Liver (tissue), 9 donors: Measurements from ENCODE around the gene MYO9B. TPM values are rescaled to one million over a fixed set of nuclear protein-coding genes. Genes with fewer than 3 reads are reported as not detected.

Experiments used
- DNase-seq: peaks from one replicate; pipeline ENCODE4 v3.0.0-alpha.2; 2017; ENCODE audit warnings: low spot score
- H3K27ac ChIP-seq, 2 donors: one replicate each; pipeline ENCODE4 v1.7.0; 2013; ENCODE audit warnings: inconsistent platforms in 2 of 2, low read length in 2 of 2, control low read depth in 1 of 2, low read depth in 1 of 2, mild to moderate bottlenecking in 1 of 2
- H3K27me3 ChIP-seq, 4 donors: one replicate each; pipeline versions ENCODE4 v1.6.1 to v1.7.0; 2013; ENCODE audit warnings: low read length in 3 of 4, inconsistent platforms in 1 of 4, mild to moderate bottlenecking in 1 of 4, moderate library complexity in 1 of 4; ENCODE audit not compliant: control insufficient read depth in 4 of 4, insufficient read depth in 4 of 4
- H3K36me3 ChIP-seq, 4 donors: one replicate each; pipeline versions ENCODE4 v1.6.1 to v1.7.0; 2013; ENCODE audit warnings: low read length in 3 of 4, mild to moderate bottlenecking in 3 of 4, low read depth in 1 of 4, moderate library complexity in 1 of 4; ENCODE audit not compliant: control insufficient read depth in 4 of 4, insufficient read depth in 3 of 4
- H3K4me1 ChIP-seq, 4 donors: one replicate each; pipeline versions ENCODE4 v1.6.1 to v1.7.0; 2013; ENCODE audit warnings: low read length in 3 of 4, mild to moderate bottlenecking in 3 of 4, moderate library complexity in 1 of 4; ENCODE audit not compliant: control insufficient read depth in 4 of 4, insufficient read depth in 4 of 4
- H3K4me3 ChIP-seq, 3 donors: one replicate each; pipeline versions ENCODE4 v1.6.1 to v1.7.0; 2013; ENCODE audit warnings: low read length in 3 of 3, control low read depth in 1 of 3, low read depth in 1 of 3, mild to moderate bottlenecking in 1 of 3
- H3K9ac ChIP-seq, 2 donors: one replicate each; pipeline ENCODE4 v1.7.0; 2013; ENCODE audit warnings: low read length in 2 of 2, mild to moderate bottlenecking in 2 of 2, moderate library complexity in 2 of 2, control low read depth in 1 of 2, low read depth in 1 of 2
- H3K9me3 ChIP-seq, 4 donors: one replicate each; pipeline versions ENCODE4 v1.6.1 to v1.7.0; 2013; ENCODE audit warnings: low read length in 3 of 4; ENCODE audit not compliant: control insufficient read depth in 4 of 4
- CTCF ChIP-seq: fragments of 150-350 bp; IDR thresholded peaks from 2 replicates; pipeline ENCODE4 v1.5.1; 2017; ENCODE audit warnings: improper control_type of control experiment, low read depth, low read length; ENCODE audit not compliant: missing input control
- EGR1 ChIP-seq, 2 donors: IDR thresholded peaks; 2 replicates each; pipeline ENCODE4 v1.6.1; 2016 to 2018; ENCODE audit warnings: antibody characterized with exemption in 2 of 2, low read depth in 2 of 2
- FOXA1 ChIP-seq: IDR thresholded peaks from 2 replicates; pipeline ENCODE4 v1.6.1; 2016; ENCODE audit warnings: antibody characterized with exemption
- GABPA ChIP-seq, 2 donors: IDR thresholded peaks in 1 of 2; conservative IDR thresholded peaks in 1 of 2; 2 replicates each; pipeline ENCODE4 v1.6.1; 2016; ENCODE audit warnings: antibody characterized with exemption in 2 of 2, mild to moderate bottlenecking in 1 of 2, moderate library complexity in 1 of 2
- HNF4A ChIP-seq, 2 donors: conservative IDR thresholded peaks; 2 replicates each; pipeline ENCODE4 v1.6.1; 2016; ENCODE audit warnings: antibody characterized with exemption in 2 of 2, mild to moderate bottlenecking in 2 of 2
- HNF4G ChIP-seq: IDR thresholded peaks from 2 replicates; pipeline ENCODE4 v1.6.1; 2016; ENCODE audit warnings: antibody characterized with exemption
- JUND ChIP-seq, 2 donors: IDR thresholded peaks; 2 replicates each; pipeline ENCODE4 v1.6.1; 2016; ENCODE audit warnings: antibody characterized with exemption in 2 of 2
- NR2F2 ChIP-seq: IDR thresholded peaks from 2 replicates; pipeline ENCODE4 v1.6.1; 2016; ENCODE audit warnings: antibody characterized with exemption
- RAD21 ChIP-seq, 2 donors: IDR thresholded peaks; 2 replicates each; pipeline ENCODE4 v1.6.1; 2016; ENCODE audit warnings: antibody characterized with exemption in 2 of 2, mild to moderate bottlenecking in 2 of 2
- REST ChIP-seq: IDR thresholded peaks from 2 replicates; pipeline ENCODE4 v1.6.1; 2016; ENCODE audit warnings: antibody characterized with exemption, mild to moderate bottlenecking
- RXRA ChIP-seq, 2 donors: IDR thresholded peaks; 2 replicates each; pipeline ENCODE4 v1.6.1; 2017 to 2018; ENCODE audit warnings: antibody characterized with exemption in 2 of 2, mild to moderate bottlenecking in 1 of 2
- SP1 ChIP-seq: IDR thresholded peaks from 2 replicates; pipeline ENCODE4 v1.6.1; 2018; ENCODE audit warnings: antibody characterized with exemption, mild to moderate bottlenecking
- TAF1 ChIP-seq: conservative IDR thresholded peaks from 2 replicates; pipeline ENCODE4 v1.6.1; 2016; ENCODE audit warnings: antibody characterized with exemption, mild to moderate bottlenecking
- YY1 ChIP-seq: IDR thresholded peaks from 2 replicates; pipeline ENCODE4 v1.6.1; 2016; ENCODE audit warnings: antibody characterized with exemption, mild to moderate bottlenecking
- ZBTB33 ChIP-seq: IDR thresholded peaks from 2 replicates; pipeline ENCODE4 v1.6.1; 2016; ENCODE audit warnings: antibody characterized with exemption
- WGBS: extraction: QIAGEN DNeasy Blood & Tissue Kit; methylation state at CpG from one replicate; pipeline ENCODE4 v1.1.7; 2013; 5-methylcytosine and 5-hydroxymethylcytosine counted together
- polyA plus RNA-seq, 2 donors: library from polyadenylated mRNA; stranded (reverse) in 1 of 2; unstranded in 1 of 2; fragments of 200-250 nt in 1 of 2; fragments of >200 nt in 1 of 2; fragmentation: Nextera tagmentation in 1 of 2; extraction: Ambion mirVana in 1 of 2; gene quantifications; one replicate each; pipeline versions ENCODE4 v1.2.1 to v1.2.3, GENCODE V29; 2013 to 2015
- total RNA-seq, 2 donors: library from RNA; depleted of rRNA; stranded (reverse); fragments of >200 nt; gene quantifications; one replicate each; pipeline ENCODE4 v1.2.3, GENCODE V29; 2014
- donor health status: healthy.
- donor health status: healthy.
- donor health status: healthy.
- donor health status: healthy.
- donor health status: healthy.

The MYO9B gene
- total and polyA plus RNA-seq, 4 donors: 9.1 to 32.5 (median 21.0) TPM

GRCh38 chr19:17077447-17078028 lies 2.0 kb downstream of the MYO9B start:
- H3K4me3 ChIP-seq: no peak overlapping the region
- no peak for TF ChIP-seq JUND (IDR thresholded peaks at IDR 0.05)
- TF ChIP-seq ZBTB33: no peak
- no peak for TF ChIP-seq SP1
- no peak for TF ChIP-seq NR2F2
- no peak for TF ChIP-seq FOXA1
- no peak for TF ChIP-seq RXRA (IDR thresholded peaks at IDR 0.05)
- no peak for TF ChIP-seq REST
- no peak for TF ChIP-seq CTCF
- no peak for TF ChIP-seq TAF1
- no peak for TF ChIP-seq GABPA (IDR thresholded peaks at IDR 0.05 in 1 of 2, conservative IDR thresholded peaks at IDR 0.05 in 1 of 2)
- TF ChIP-seq YY1: no peak
- no peak for TF ChIP-seq RAD21 (IDR thresholded peaks at IDR 0.05)
- TF ChIP-seq HNF4G: no peak
- no peak for TF ChIP-seq EGR1 (IDR thresholded peaks at IDR 0.05; ENCODE audit: low read depth in 2 of 2)
- no peak for TF ChIP-seq HNF4A (conservative IDR thresholded peaks at IDR 0.05)
- DNase-seq: no peak
- H3K9ac ChIP-seq: no peak overlapping the region
- no peaks in the 10 kb centered on the region for H3K36me3 ChIP-seq
- H3K9me3 ChIP-seq: no peaks in the 10 kb centered on the region
- WGBS: 87% methylated on average over 17 of the region's 17 CpGs
- H3K27ac ChIP-seq: no peak overlapping the region
- peaks cover 4 to 43% (median 31%) of the 10 kb centered on the region in 4 donors for H3K4me1 ChIP-seq
- H3K27me3 ChIP-seq: no peaks in the 10 kb centered on the region
